Right cardiac atrium (tissue), 5 donors: ENCODE data around the gene INO80. TPM values are rescaled to one million over a fixed set of nuclear protein-coding genes. Genes with fewer than 3 reads are reported as not detected.

ENCODE experiments used
- ATAC-seq, 2 donors: fragments of 200-7000 bp; cut with Tn5 transposase; one replicate each; pipeline versions ENCODE4 v1.8.0 to v1.9.1; 2020; ENCODE audit warnings: moderate library complexity in 2 of 2, mild to moderate bottlenecking in 1 of 2
- DNase-seq, 3 donors: peaks; one replicate each; pipeline ENCODE4 v3.0.0-alpha.2; 2020
- H3K27ac ChIP-seq: one replicate; pipeline ENCODE4 v1.5.1; 2013; ENCODE audit warnings: mild to moderate bottlenecking, low read length, control low read depth, moderate library complexity
- H3K27me3 ChIP-seq: one replicate; pipeline ENCODE4 v1.6.1; 2013; ENCODE audit not compliant: control insufficient read depth, insufficient read depth
- H3K4me1 ChIP-seq: one replicate; pipeline ENCODE4 v1.6.1; 2013; ENCODE audit warnings: low read length; ENCODE audit not compliant: control insufficient read depth, insufficient read depth
- H3K4me3 ChIP-seq: one replicate; pipeline ENCODE4 v1.5.1; 2013; ENCODE audit warnings: low read length, control low read depth
- H3K9me3 ChIP-seq: one replicate; pipeline ENCODE4 v1.6.1; 2013; ENCODE audit warnings: low read length; ENCODE audit not compliant: control insufficient read depth
- WGBS: extraction: QIAGEN DNeasy Blood & Tissue Kit; methylation state at CpG from one replicate; pipeline ENCODE4 v1.1.7; 2013; 5-methylcytosine and 5-hydroxymethylcytosine counted together
- intact Hi-C, 4 donors: fragments of 100-400 bp; cut with DNase I; formaldehyde crosslinking; loops; one replicate each; pipeline versions ENCODE4 v1.11.0 to v1.14.0; 2022 to 2023
- polyA plus RNA-seq: library from polyadenylated mRNA; stranded (reverse); fragments of 200-250 nt; gene quantifications from one replicate; pipeline ENCODE4 v1.2.3, GENCODE V29; 2013
- total RNA-seq, 4 donors: library from RNA; stranded (reverse); fragmentation: NEBNext Ultra II Directional; extraction: Animal tissue kit (Norgen Biotek cat#: 25700); gene quantifications; one replicate each; pipeline ENCODE4 v1.2.1, GENCODE V29; 2021
- donor health status: healthy with polysubstance abuse.
- donor health status: DM: no; HTN: yes; CAD: no.
- donor health status: DM: no; HTN: no; CAD: no.
- donor health status: DM: no; HTN: yes; CAD: no; lungs with severe emphysema.
- donor health status: DM: yes; HTN: yes; CAD: no.

INO80 gene
- total and polyA plus RNA-seq, 5 donors, result 5.8 to 14.9 (median 12.1) TPM

DNA sequence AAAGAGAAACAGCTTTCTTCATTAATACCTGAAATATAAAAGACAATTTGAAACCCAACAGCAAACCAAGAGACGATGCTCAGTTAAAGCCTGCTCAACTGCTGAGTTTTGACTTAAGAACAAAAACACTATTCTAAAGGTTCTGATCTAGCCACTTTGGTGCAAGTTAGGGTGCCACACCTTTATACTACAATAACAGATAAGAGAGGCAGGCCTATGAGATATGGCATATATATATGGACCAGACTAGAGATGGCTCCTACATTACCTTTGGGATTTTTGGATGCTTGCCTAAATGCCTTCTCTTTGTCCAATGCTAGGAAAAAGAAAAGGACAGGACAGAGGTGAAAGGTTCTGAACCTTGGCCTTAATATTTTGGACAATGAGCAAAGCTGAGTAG, 68.6 kb downstream of the INO80 start:
- H3K27ac ChIP-seq, result no peak overlapping the region
- intact Hi-C loops, result no loop called here
- 97% methylated on average over 1 of the region's 1 CpG for WGBS
- H3K4me3 ChIP-seq, result no peak overlapping the region
- no peaks in the 10 kb centered on the region for H3K9me3 ChIP-seq
- DNase-seq (no peak), ATAC-seq (no peak)
- H3K27me3 ChIP-seq, result no peaks in the 10 kb centered on the region
- H3K4me1 ChIP-seq, result no peaks in the 10 kb centered on the region

DNA sequence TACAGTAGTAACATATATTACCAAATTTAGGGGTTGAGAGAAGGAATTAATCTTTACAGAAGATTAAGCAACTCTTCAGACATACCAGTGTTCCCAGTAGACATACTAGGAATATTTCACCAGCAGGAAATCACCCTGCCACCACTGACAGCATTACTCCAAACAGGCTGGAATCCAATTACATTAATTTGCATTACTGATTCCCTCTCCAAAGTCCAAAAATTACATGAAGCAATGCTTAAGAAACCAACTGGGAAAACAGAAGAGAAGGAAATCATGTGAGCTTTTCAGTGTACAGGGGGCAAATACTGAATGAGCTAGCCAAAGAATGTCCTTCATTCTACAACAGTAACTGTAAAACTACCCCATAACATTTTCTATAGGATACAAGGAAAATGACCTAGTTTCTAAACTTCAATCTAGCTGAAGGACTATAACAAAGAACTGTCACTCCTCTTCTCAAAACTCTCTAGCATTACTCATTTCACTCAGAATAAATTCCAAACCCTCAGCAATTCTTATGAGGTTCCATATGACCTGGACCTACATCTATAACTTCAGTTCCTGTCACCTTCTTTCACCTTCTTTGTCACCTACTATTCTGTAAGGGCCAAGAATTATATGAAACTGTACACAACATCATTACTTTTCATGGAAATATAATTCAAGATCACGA, 72.7 kb downstream of the INO80 start:
- 76% methylated on average over 1 of the region's 1 CpG for WGBS
- DNase-seq, result no peak

DNA sequence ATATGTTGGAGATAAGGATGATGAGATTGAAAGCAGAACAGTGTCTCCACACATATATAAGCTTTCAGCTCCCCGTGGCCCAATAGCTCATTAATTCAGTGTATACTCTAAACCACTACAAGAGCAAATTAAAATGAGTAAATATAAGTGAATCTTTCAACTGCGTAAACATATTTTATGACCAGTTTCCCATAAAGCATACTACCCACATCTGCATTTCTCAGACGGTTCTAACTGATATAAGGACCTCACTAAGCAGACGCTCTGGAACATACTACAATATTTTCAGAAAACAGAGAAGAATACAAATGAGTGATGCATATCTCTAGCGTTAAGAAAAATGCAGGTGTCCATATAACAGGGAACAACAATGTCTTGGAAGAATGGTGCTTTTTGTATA, 73.2 kb downstream of the INO80 start:
- DNase-seq (no peak), ATAC-seq (no peak)
- H3K27me3 ChIP-seq, result no peaks in the 10 kb centered on the region
- 74% methylated on average over 5 of the region's 5 CpGs for WGBS
- intact Hi-C loops, result no loop called here
- no peaks in the 10 kb centered on the region for H3K9me3 ChIP-seq
- H3K4me3 ChIP-seq, result no peak overlapping the region
- H3K4me1 ChIP-seq, result no peaks in the 10 kb centered on the region
- H3K27ac ChIP-seq, result no peak overlapping the region

More for the DNA sequence above, 72.7 kb downstream of the INO80 start:
- Histone ChIP-seq H3K9me3 (no peaks in the 10 kb centered on the region), H3K27ac (no peak overlapping the region), H3K4me3 (no peak overlapping the region), H3K27me3 (no peaks in the 10 kb centered on the region), H3K4me1 (no peaks in the 10 kb centered on the region)
- intact Hi-C loops, result no loop called here
- ATAC-seq, result no peak

DNA sequence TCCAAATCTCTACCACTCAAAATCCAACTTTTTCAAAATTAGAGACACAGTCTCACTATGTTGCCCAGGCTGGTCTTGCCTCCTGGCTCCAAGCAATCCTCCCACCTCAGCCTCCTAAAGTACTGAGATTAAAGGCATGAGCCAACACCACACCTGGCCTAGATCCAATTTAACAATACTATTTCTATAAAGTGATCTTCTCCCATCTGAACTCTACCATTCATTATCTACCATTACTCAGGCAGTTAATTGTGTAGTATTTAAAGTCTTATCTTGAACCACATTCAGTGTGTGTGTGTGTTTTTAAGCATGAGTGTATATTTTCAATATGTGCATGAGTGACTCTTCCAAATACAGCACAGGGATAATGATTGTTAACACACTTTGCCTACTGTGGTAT, 77.0 kb downstream of the INO80 start:
- Histone ChIP-seq H3K9me3 (no peaks in the 10 kb centered on the region), H3K27ac (no peak overlapping the region), H3K4me3 (no peak overlapping the region), H3K4me1 (no peaks in the 10 kb centered on the region), H3K27me3 (no peaks in the 10 kb centered on the region)
- DNase-seq, result no peak
- ATAC-seq, result no peak
- intact Hi-C loops, result no loop called here

DNA sequence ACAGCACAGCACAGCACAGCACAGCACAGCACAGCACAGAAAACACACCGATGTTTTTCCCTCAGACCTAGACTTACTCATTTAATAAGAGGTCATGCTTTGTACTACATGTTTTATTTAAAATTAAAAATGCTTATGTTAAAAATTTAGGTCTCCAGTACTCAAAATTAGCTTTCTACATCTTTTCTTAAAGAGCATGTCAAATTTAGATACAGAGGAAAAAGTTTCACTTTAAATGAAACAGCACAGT, 84.1 kb downstream of the INO80 start:
- Histone ChIP-seq H3K27me3 (no peaks in the 10 kb centered on the region), H3K4me3 (no peak overlapping the region), H3K9me3 (no peaks in the 10 kb centered on the region), H3K4me1 (no peaks in the 10 kb centered on the region), H3K27ac (no peak overlapping the region)
- WGBS, result 100% methylated on average over 1 of the region's 1 CpG
- no peak for ATAC-seq
- intact Hi-C loops, result no loop called here
- DNase-seq, result no peak

DNA sequence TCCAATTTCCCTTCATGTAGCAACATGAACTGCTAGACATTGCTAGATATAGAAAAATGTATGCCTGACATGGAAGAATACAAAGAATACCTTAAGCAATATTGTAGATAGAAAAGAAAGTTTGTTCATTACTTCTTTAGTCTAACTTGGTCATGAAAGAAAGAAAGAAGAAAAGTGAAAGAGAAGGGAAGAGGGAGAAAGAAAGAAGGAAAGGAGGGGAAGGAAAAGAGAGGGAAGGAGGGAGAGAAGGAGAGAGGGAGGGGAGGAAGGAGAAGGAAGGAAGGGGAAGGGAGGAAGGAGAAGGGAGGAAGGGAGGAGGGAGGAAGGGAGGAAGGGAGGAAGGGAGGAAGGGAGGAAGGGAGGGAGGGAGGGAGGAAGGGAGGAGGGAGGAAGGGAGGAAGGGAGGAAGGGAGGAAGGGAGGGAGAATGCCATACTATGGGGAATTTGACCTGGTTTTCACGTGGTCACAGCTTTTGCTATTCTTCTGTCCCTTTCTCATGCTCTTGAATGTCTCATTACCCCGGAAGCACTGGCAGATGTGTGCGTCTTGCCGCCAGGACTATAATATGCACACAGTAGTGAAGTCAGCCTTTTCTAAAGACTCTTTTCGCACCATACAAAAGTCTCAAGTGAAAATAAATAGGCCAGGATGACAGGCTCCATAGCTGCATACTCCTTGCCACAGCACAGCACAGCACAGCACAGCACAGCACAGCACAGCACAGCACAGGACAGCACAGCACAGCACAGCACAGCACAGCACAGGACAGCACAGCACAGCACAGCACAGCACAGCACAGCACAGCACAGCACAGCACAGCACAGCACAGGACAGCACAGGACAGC, 84.6 kb downstream of the INO80 start:
- Histone ChIP-seq H3K27ac (no peak overlapping the region), H3K4me3 (no peak overlapping the region), H3K9me3 (no peaks in the 10 kb centered on the region), H3K4me1 (no peaks in the 10 kb centered on the region), H3K27me3 (no peaks in the 10 kb centered on the region)
- WGBS, result 74% methylated on average over 5 of the region's 5 CpGs
- no peak for ATAC-seq
- no peak for DNase-seq
- intact Hi-C loops, result no loop called here

DNA sequence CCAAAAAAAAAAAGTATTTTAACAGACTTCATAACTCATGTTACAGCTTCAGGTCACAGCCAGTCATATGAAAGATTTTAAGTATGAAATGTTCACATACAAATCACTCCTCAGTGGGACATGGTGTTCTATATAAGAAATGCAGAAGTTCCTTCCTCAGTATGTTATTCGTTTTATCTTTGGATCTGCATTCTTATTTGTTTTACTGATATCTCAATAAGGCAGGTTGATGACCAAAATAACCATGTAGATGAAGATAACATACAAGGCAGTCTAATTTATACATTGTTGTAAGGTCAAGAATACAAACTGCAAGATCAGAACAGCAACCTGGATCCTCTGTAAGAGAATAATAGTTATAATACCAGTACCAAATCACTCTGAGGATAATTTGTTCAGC, 87.2 kb downstream of the INO80 start:
- ATAC-seq (no peak), DNase-seq (no peak)
- H3K27me3 ChIP-seq, result no peaks in the 10 kb centered on the region
- H3K9me3 ChIP-seq, result no peaks in the 10 kb centered on the region
- no peak overlapping the region for H3K4me3 ChIP-seq
- 51% methylated on average over 1 of the region's 1 CpG for WGBS
- intact Hi-C loops, result loop anchor here in 1 of 4 donors (10.0 kb wide), 1 partner anchor 146 kb away; no protein-coding TSS in a partner anchor
- peaks cover 2% of the 10 kb centered on the region for H3K4me1 ChIP-seq
- no peak overlapping the region for H3K27ac ChIP-seq

DNA sequence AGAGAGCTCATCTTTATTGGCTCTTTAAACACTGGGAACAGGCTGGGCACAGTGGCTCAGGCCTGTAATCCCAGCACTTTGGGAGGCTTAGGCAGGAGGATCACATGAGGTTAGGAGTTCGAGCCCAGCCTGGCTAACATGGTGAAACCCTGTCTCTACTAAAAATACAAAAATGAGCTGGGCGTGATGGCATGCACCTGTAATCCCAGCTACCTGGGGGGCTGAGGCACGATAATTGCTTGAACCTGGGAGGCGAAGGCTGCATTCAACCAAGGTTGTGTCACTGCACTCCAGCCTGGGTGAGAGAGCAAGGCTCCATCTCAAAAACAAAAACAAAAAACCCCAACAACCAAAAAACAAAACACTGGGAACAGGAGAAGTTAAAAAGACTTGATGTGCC, 90.7 kb downstream of the INO80 start:
- H3K9me3 ChIP-seq, result no peaks in the 10 kb centered on the region
- intact Hi-C loops, result loop anchor here in 1 of 4 donors (10.0 kb wide), 1 partner anchor 149 kb away; no protein-coding TSS in a partner anchor

DNA sequence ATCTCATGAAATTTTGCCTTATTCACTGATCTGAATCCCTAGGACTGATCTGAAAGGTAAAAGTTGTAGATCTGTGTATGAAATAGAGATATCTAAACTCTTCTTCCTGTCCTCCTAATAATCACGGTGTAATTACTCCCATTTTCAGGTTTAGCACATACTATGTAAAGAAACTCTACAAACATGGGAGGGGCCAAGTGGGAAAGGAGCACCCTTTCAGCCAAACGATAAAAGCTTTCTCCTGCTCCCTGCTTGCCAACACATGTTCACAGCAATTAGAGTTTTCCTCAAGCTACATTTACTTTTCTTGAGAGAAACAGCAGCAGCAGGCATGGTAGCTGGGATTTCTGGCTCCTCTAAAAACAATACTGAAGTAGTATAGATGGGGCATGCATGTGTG, 91.2 kb downstream of the INO80 start:
- H3K27ac ChIP-seq, result no peak overlapping the region
- DNase-seq (no peak), ATAC-seq (no peak)
- H3K4me3 ChIP-seq, result no peak overlapping the region
- 44% methylated on average over 2 of the region's 2 CpGs for WGBS
- no peaks in the 10 kb centered on the region for H3K27me3 ChIP-seq
- peaks cover 2% of the 10 kb centered on the region for H3K4me1 ChIP-seq
- H3K9me3 ChIP-seq, result no peaks in the 10 kb centered on the region
- intact Hi-C loops, result loop anchor here in 3 of 4 donors (5.0 to 10.0 kb wide), 3 partner anchors 118 to 150 kb away; no protein-coding TSS in a partner anchor

More for the DNA sequence above, 90.7 kb downstream of the INO80 start:
- peaks cover 2% of the 10 kb centered on the region for H3K4me1 ChIP-seq
- no peak for ATAC-seq
- no peak overlapping the region for H3K27ac ChIP-seq
- WGBS, result 94% methylated on average over 4 of the region's 4 CpGs
- DNase-seq, result no peak
- H3K4me3 ChIP-seq, result no peak overlapping the region
- no peaks in the 10 kb centered on the region for H3K27me3 ChIP-seq

DNA sequence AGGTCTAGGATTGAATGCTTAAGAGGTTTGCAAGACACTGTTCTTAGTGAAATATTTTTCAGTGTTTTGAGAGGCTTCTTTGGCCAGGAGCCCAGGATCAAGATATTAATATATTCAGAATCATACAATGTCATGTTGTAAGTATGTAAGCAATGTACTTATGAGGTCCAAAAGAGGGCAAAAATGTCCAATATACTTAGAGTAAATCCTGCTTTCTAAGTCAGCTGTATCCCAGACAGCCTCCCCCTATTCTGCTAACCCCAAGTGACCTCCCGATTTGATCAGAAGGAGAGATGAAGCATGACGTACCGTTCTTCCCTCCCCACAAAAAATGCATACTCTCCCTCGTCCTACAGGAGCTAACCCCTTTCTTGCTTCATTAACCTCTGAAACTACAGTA, 91.9 kb downstream of the INO80 start:
- Histone ChIP-seq H3K9me3 (no peaks in the 10 kb centered on the region), H3K4me3 (no peak overlapping the region), H3K27me3 (no peaks in the 10 kb centered on the region), H3K4me1 (peaks cover 2% of the 10 kb centered on the region), H3K27ac (peak overlapping the region; percentile 15)
- DNase-seq (no peak), ATAC-seq (peak in 1 of 2 donors; percentile 48)
- 41% methylated on average over 4 of the region's 4 CpGs for WGBS
- intact Hi-C loops, result loop anchor here in 3 of 4 donors (5.0 to 10.0 kb wide), 3 partner anchors 117 to 151 kb away; no protein-coding TSS in a partner anchor

DNA sequence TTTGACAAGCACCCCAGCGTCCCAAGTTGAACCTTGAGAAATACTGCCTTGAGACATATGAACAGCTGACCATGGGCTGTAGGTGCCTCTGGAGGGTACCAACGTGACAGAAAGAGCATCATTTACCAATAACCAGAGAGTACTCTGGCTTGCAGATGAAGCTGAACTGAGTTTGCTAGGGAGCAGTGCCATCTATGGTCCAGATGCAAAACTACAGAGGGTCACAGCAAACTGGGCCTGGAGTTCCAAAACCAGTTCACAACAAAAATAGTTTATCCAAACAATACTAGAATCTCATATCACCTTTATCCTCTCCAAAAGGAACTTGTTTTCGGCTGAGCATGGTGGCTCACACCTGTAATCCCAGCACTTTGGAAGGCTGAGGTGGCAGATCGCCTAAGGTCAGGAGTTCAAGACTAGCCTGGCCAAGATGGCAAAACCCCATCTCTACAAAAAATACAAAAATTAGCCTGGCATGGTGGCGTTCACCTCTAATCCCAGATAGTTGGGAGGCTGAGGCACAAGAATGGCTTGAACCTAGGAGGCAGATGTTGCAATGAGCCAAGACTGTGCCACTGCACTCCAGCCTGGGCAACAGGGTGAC, 93.5 kb downstream of the INO80 start:
- WGBS, result 61% methylated on average over 5 of the region's 5 CpGs
- peak in 1 of 3 donors; percentile 17 for DNase-seq
- intact Hi-C loops, result loop anchor here in 3 of 4 donors (5.0 to 10.0 kb wide), 3 partner anchors 115 to 152 kb away; no protein-coding TSS in a partner anchor
- H3K4me3 ChIP-seq, result no peak overlapping the region
- H3K9me3 ChIP-seq, result no peaks in the 10 kb centered on the region
- peak; percentile 48 to 69 for ATAC-seq
- H3K27ac ChIP-seq, result no peak overlapping the region
- peaks cover 2% of the 10 kb centered on the region for H3K4me1 ChIP-seq
- H3K27me3 ChIP-seq, result no peaks in the 10 kb centered on the region
